ENCODE data around the gene SNRPE.

- TF ChIP-seq CTCF (conservative IDR thresholded peaks at IDR 0.05; ENCODE audit: low read length) (no peak), EZH2phosphoT487 (IDR thresholded peaks at IDR 0.05; ENCODE audit: borderline replicate concordance, low read depth, low read length) (no peak)
Observed at GRCh38 chr1:203858975-203859374, 2.4 kb upstream of the SNRPE start.
